H1 (cell line): ENCODE measurements around the gene FAM3B. TPM values are rescaled to one million over a fixed set of nuclear protein-coding genes. Genes with fewer than 3 reads are reported as not detected.

ENCODE experiments used
- CTCF ChIA-PET: fragments of 300-600 bp; sonication (Branson Sonifier 250); formaldehyde crosslinking; loops from one replicate; lab custom pipeline; 2021; ENCODE audit not compliant: partially characterized antibody; lab: Charles Lee
- POLR2A ChIA-PET: fragments of 300-600 bp; sonication (Branson Sonifier 250); formaldehyde crosslinking; loops from one replicate; lab custom pipeline; 2021; ENCODE audit warnings: inconsistent platforms; ENCODE audit not compliant: partially characterized antibody; lab: Charles Lee
- DNase-seq, 2 experiments: peaks; one replicate each; pipeline versions ENCODE4 v3.0.0 to v3.0.0-alpha.2; 2010 to 2022; ENCODE audit warnings: low spot score in 2 of 2, low read depth in 1 of 2, mixed read lengths in 1 of 2
- FAIRE-seq: peaks from 2 replicates; lab custom pipeline; 2011; peaks lifted over from hg19 to GRCh38; lab: Jason Lieb, UNC
- H2AFZ ChIP-seq: 2 replicates; pipeline ENCODE4 v1.8.1; 2012; ENCODE audit warnings: low read length, inconsistent platforms
- H2AK5ac ChIP-seq: 2 replicates; pipeline ENCODE4 v1.6.1; 2013; ENCODE audit warnings: low read depth, low read length
- H2BK120ac ChIP-seq: replicated peaks from 2 replicates; pipeline ENCODE3; 2013; ENCODE audit warnings: low read depth, low read length, inconsistent platforms
- H2BK12ac ChIP-seq: 2 replicates; pipeline ENCODE4 v1.6.1; 2013; ENCODE audit warnings: low read depth, low read length
- H2BK15ac ChIP-seq: 2 replicates; pipeline ENCODE4 v1.6.1; 2013; ENCODE audit warnings: low read length
- H2BK20ac ChIP-seq: 2 replicates; pipeline ENCODE4 v1.6.1; 2013; ENCODE audit warnings: low read length
- H2BK5ac ChIP-seq: 2 replicates; pipeline ENCODE4 v1.6.1; 2013; ENCODE audit warnings: low read depth, low read length
- H3K14ac ChIP-seq: 2 replicates; pipeline ENCODE4 v1.6.1; 2013; ENCODE audit warnings: inconsistent platforms; ENCODE audit not compliant: insufficient read length
- H3K18ac ChIP-seq: 2 replicates; pipeline ENCODE4 v1.6.1; 2013; ENCODE audit warnings: low read length; ENCODE audit errors: extremely low read depth
- H3K23ac ChIP-seq: 2 replicates; pipeline ENCODE4 v1.6.1; 2013; ENCODE audit warnings: inconsistent platforms; ENCODE audit not compliant: insufficient read length
- H3K23me2 ChIP-seq: 2 replicates; pipeline ENCODE4 v1.6.1; 2013; ENCODE audit warnings: low read depth, low read length
- H3K27ac ChIP-seq: 2 replicates; pipeline ENCODE4 v1.6.1; 2011; ENCODE audit warnings: low read depth, low read length, inconsistent platforms
- H3K27me3 ChIP-seq, 4 experiments: replicated peaks in 1 of 4; 1 replicate in 1 of 4; 2 replicates in 3 of 4; pipeline versions ENCODE4 v1.6.1 to v1.8.1; 2011 to 2013; ENCODE audit warnings: low read length in 3 of 4, mild to moderate bottlenecking in 3 of 4, inconsistent platforms in 2 of 4, mixed read lengths in 2 of 4, moderate library complexity in 1 of 4; ENCODE audit not compliant: control insufficient read depth in 3 of 4, insufficient read depth in 3 of 4; ENCODE audit errors: extremely low read depth in 1 of 4
- H3K36me3 ChIP-seq, 4 experiments: 2 replicates each; pipeline versions ENCODE4 v1.6.1 to v1.8.1; 2011 to 2013; ENCODE audit warnings: mild to moderate bottlenecking in 4 of 4, low read length in 3 of 4, moderate library complexity in 2 of 4, control low read depth in 1 of 4, inconsistent platforms in 1 of 4; ENCODE audit not compliant: insufficient read depth in 4 of 4, control insufficient read depth in 2 of 4
- H3K4ac ChIP-seq: replicated peaks from 2 replicates; pipeline ENCODE3; 2013; ENCODE audit warnings: low read length, low read depth, mixed read lengths, inconsistent platforms; ENCODE audit not compliant: insufficient read length
- H3K4me1 ChIP-seq, 4 experiments: replicated peaks in 1 of 4; 1 replicate in 1 of 4; 2 replicates in 3 of 4; pipeline versions ENCODE4 v1.6.1 to v1.8.1; 2011 to 2013; ENCODE audit warnings: low read length in 3 of 4, inconsistent platforms in 2 of 4, mixed read lengths in 1 of 4; ENCODE audit not compliant: insufficient read depth in 4 of 4, control insufficient read depth in 3 of 4
- H3K4me2 ChIP-seq, 2 experiments: 2 replicates each; pipeline versions ENCODE4 v1.6.1 to v1.8.1; 2011 to 2013; ENCODE audit warnings: low read depth in 2 of 2, low read length in 2 of 2, control low read depth in 1 of 2, inconsistent platforms in 1 of 2, mild to moderate bottlenecking in 1 of 2; ENCODE audit not compliant: insufficient read depth in 1 of 2
- H3K4me3 ChIP-seq, 4 experiments: fragments of 200-600, 300-600 bp in 1 of 4; sonication (generic), shearing (Covaris generic), sonication (Bioruptor Twin) in 1 of 4; 2 replicates each; pipeline versions ENCODE4 v1.5.1 to v1.8.1; 2011 to 2016; ENCODE audit warnings: low read length in 4 of 4, low read depth in 3 of 4, control low read depth in 2 of 4, inconsistent platforms in 2 of 4, mild to moderate bottlenecking in 2 of 4, mixed read lengths in 1 of 4, moderate library complexity in 1 of 4; ENCODE audit not compliant: insufficient read depth in 2 of 4; ENCODE audit errors: extremely low read depth in 1 of 4
- H3K56ac ChIP-seq: replicated peaks from 2 replicates; pipeline ENCODE3; 2013; ENCODE audit warnings: low read depth, mild to moderate bottlenecking, mixed read lengths, low read length, inconsistent platforms; ENCODE audit not compliant: insufficient read length
- H3K79me1 ChIP-seq: 2 replicates; pipeline ENCODE4 v1.6.1; 2013; ENCODE audit warnings: low read depth, low read length, control low read depth
- H3K79me2 ChIP-seq, 2 experiments: 2 replicates each; pipeline versions ENCODE4 v1.6.1 to v1.8.1; 2012 to 2013; ENCODE audit warnings: low read length in 2 of 2, mild to moderate bottlenecking in 2 of 2, inconsistent platforms in 1 of 2; ENCODE audit not compliant: insufficient read depth in 2 of 2, control insufficient read depth in 1 of 2
- H3K9ac ChIP-seq, 4 experiments: replicated peaks in 1 of 4; 1 replicate in 1 of 4; 2 replicates in 3 of 4; pipeline versions ENCODE4 v1.6.1 to v1.8.1; 2011 to 2013; ENCODE audit warnings: low read depth in 3 of 4, low read length in 3 of 4, control low read depth in 2 of 4, mild to moderate bottlenecking in 2 of 4, moderate library complexity in 2 of 4, inconsistent platforms in 1 of 4; ENCODE audit errors: extremely low read depth in 1 of 4
- H3K9me3 ChIP-seq, 2 experiments: 2 replicates each; pipeline versions ENCODE4 v1.6.1 to v1.8.1; 2012 to 2013; ENCODE audit warnings: mild to moderate bottlenecking in 2 of 2, moderate library complexity in 2 of 2, control low read depth in 1 of 2, inconsistent platforms in 1 of 2, low read depth in 1 of 2, low read length in 1 of 2, mixed read lengths in 1 of 2; ENCODE audit not compliant: insufficient read depth in 2 of 2
- H4K20me1 ChIP-seq, 2 experiments: replicated peaks in 1 of 2; 2 replicates each; pipeline versions ENCODE3 to v1.8.1; 2011 to 2013; ENCODE audit warnings: inconsistent platforms in 2 of 2, low read length in 2 of 2, mild to moderate bottlenecking in 1 of 2; ENCODE audit not compliant: insufficient read depth in 2 of 2, control insufficient read depth in 1 of 2
- H4K5ac ChIP-seq: 2 replicates; pipeline ENCODE4 v1.6.1; 2013; ENCODE audit warnings: low read length, low read depth, mixed read lengths, inconsistent platforms; ENCODE audit not compliant: insufficient read length
- H4K8ac ChIP-seq: 2 replicates; pipeline ENCODE4 v1.8.0; 2013; ENCODE audit warnings: mild to moderate bottlenecking, moderate library complexity, low read length, inconsistent platforms; ENCODE audit not compliant: insufficient read depth; ENCODE audit errors: extremely low read depth
- H4K91ac ChIP-seq: replicated peaks from 2 replicates; pipeline ENCODE3; 2013; ENCODE audit warnings: low read length, mixed read lengths, inconsistent platforms; ENCODE audit not compliant: insufficient read length
- ASH2L ChIP-seq: fragments of 200-600, 300-600 bp; sonication (generic); IDR thresholded peaks from one replicate; pipeline ENCODE4 v1.7.1; 2017; ENCODE audit warnings: low read length
- BACH1 ChIP-seq: IDR thresholded peaks from 2 replicates; pipeline ENCODE4 v1.6.1; 2012; ENCODE audit warnings: low read length, improper control_type of control experiment
- CBX8 ChIP-seq: fragments of 300-800, 300-1000 bp; sonication (generic); IDR thresholded peaks from 2 replicates; pipeline ENCODE4 v1.7.1; 2016; ENCODE audit warnings: low read depth, low read length, borderline replicate concordance
- CEBPB ChIP-seq: IDR thresholded peaks from 2 replicates; pipeline ENCODE4 v1.6.1; 2012; ENCODE audit warnings: low read depth, low read length
- GTF2F1 ChIP-seq: IDR thresholded peaks from 2 replicates; pipeline ENCODE4 v1.6.1; 2012; ENCODE audit warnings: low read depth, low read length, improper control_type of control experiment, borderline replicate concordance
- HDAC2 ChIP-seq, 2 experiments: fragments of 300-600 bp in 1 of 2; sonication (generic) in 1 of 2; IDR thresholded peaks; 2 replicates each; pipeline ENCODE4 v1.6.1; 2011 to 2012; ENCODE audit warnings: low read depth in 2 of 2, low read length in 2 of 2, mild to moderate bottlenecking in 2 of 2, moderate library complexity in 2 of 2, borderline replicate concordance in 1 of 2, inconsistent platforms in 1 of 2
- JUN ChIP-seq: IDR thresholded peaks from 2 replicates; pipeline ENCODE4 v1.6.1; 2011; ENCODE audit warnings: low read depth, mild to moderate bottlenecking, improper control_type of control experiment, low read length
- KDM4A ChIP-seq: IDR thresholded peaks from one replicate; pipeline ENCODE4 v1.7.1; 2012; ENCODE audit warnings: low read depth, mild to moderate bottlenecking, moderate library complexity, low read length, inconsistent platforms; ENCODE audit not compliant: severe bottlenecking
- MAFK ChIP-seq: IDR thresholded peaks from 2 replicates; pipeline ENCODE4 v1.6.1; 2012; ENCODE audit warnings: low read depth, mild to moderate bottlenecking, improper control_type of control experiment, low read length
- PHF8 ChIP-seq: fragments of 200-600 bp; sonication (generic); conservative IDR thresholded peaks from 2 replicates; pipeline ENCODE4 v1.7.1; 2012; ENCODE audit warnings: low read depth, mild to moderate bottlenecking, inconsistent platforms, low read length, moderate library complexity
- RAD21 ChIP-seq, 2 experiments: IDR thresholded peaks in 1 of 2; conservative IDR thresholded peaks in 1 of 2; 2 replicates each; pipeline ENCODE4 v1.6.1; 2011; ENCODE audit warnings: low read depth in 2 of 2, low read length in 2 of 2, improper control_type of control experiment in 1 of 2, inconsistent platforms in 1 of 2, mild to moderate bottlenecking in 1 of 2, moderate library complexity in 1 of 2
- RFX5 ChIP-seq: IDR thresholded peaks from 2 replicates; pipeline ENCODE4 v1.6.1; 2011; ENCODE audit warnings: low read depth, low read length, improper control_type of control experiment, borderline replicate concordance
- TEAD4 ChIP-seq: IDR thresholded peaks from 2 replicates; pipeline ENCODE4 v1.6.1; 2012; ENCODE audit warnings: low read depth, low read length, inconsistent platforms, mixed read lengths
- YY1 ChIP-seq: IDR thresholded peaks from 2 replicates; pipeline ENCODE4 v1.6.1; 2011; ENCODE audit warnings: low read depth, mild to moderate bottlenecking, low read length
- WGBS, 2 experiments: shearing (Covaris generic) in 1 of 2; methylation state at CpG; one replicate each; pipeline versions ENCODE4 v1.1.6 to v1.1.7; 2013 to 2015; ENCODE audit warnings: low lambda C conversion rate in 2 of 2, mixed read lengths in 2 of 2, inconsistent platforms in 1 of 2, low coverage in 1 of 2, missing lambda C conversion rate in 1 of 2; ENCODE audit not compliant: insufficient replicate concordance in 2 of 2, insufficient coverage in 1 of 2, insufficient read length in 1 of 2; ENCODE audit errors: extremely low coverage in 1 of 2, missing lambda C conversion rate in 1 of 2; 5-methylcytosine and 5-hydroxymethylcytosine counted together
- polyA plus RNA-seq, 7 experiments: library from polyadenylated mRNA; depleted of rRNA in 3 of 7; stranded (reverse) in 5 of 7; unstranded in 2 of 7; fragments of >200 nt in 5 of 7; fragments of 200-250 nt in 2 of 7; gene quantifications; 1 replicate in 5 of 7; 2 replicates in 1 of 7; 4 replicates in 1 of 7; pipeline versions ENCODE4 v1.2.1 to v1.2.3, GENCODE V29; 2011 to 2013; ENCODE audit warnings: missing spikeins in 2 of 7, mixed read lengths in 2 of 7
- total RNA-seq: library from RNA; stranded (reverse); fragmentation: NEBNext Ultra II Directional; extraction: Animal tissue kit (Norgen Biotek cat#: 25700); gene quantifications from 2 replicates; pipeline ENCODE4 v1.2.1, GENCODE V29; 2021

The FAM3B gene
- total and polyA plus RNA-seq, 2 of the 8 experiments (the other 6 are each of a cell fraction or from before 2014, with no cell fraction given), result 2.0 TPM

DNA sequence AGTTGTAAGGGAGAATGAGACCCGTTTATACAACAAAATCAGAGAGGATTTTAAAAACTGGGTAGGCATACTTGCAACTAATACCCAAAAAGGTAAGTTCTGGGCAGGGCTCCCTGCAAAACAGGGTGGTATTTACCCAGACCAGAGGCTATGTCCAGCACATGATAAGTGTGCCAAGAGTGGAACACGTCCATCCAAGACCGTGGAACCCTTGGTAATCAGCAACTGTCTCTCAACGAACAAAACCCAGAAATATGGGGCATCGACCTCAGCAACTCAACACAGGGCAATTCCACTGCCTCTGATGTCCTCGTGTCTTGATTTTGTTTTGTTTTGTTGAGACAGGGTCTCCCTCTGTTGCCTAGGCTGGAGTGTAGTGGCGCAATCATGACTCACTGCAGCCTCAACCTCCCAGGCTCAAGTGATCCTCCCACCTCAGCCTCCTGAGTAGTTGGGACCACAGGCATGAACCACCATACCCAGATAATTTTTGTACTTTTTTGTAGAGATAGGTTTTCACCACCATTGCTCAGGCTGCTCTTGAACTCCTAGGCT lies 82.7 kb downstream of the FAM3B start:
- no peak for DNase-seq
- FAIRE-seq, result no peak
- Histone ChIP-seq H2BK15ac (no peak overlapping the region), H3K9me3 (no peaks in the 10 kb centered on the region), H4K5ac (no peak overlapping the region), H2BK5ac (no peak overlapping the region), H3K23ac (no peak overlapping the region), H3K23me2 (no peaks in the 10 kb centered on the region), H2BK12ac (no peak overlapping the region), H3K14ac (no peak overlapping the region), H3K36me3 (no peaks in the 10 kb centered on the region), H3K79me1 (no peaks in the 10 kb centered on the region), H2AK5ac (no peak overlapping the region), H2BK20ac (no peak overlapping the region), H2AFZ (no peak overlapping the region), H3K4me2 (no peak overlapping the region), H3K27ac (no peak overlapping the region), H3K79me2 (no peaks in the 10 kb centered on the region), H3K4ac (no peak overlapping the region), H3K27me3 (no peaks in the 10 kb centered on the region), H3K56ac (no peak overlapping the region), H4K91ac (no peak overlapping the region), H3K18ac (no peak overlapping the region), H2BK120ac (no peak overlapping the region), H4K20me1 (no peaks in the 10 kb centered on the region), H3K4me3 (no peak overlapping the region), H3K9ac (no peak overlapping the region), H3K4me1 (no peaks in the 10 kb centered on the region), H4K8ac (no peak overlapping the region)
- ChIA-PET POLR2A (no interaction called here), CTCF (no interaction called here)
- 95% methylated on average over 7 of the region's 7 CpGs; no CpG with 5 or more reads in 1 of the 2 experiments for WGBS, 2 experiments
- no peak for TF ChIP-seq PHF8
- TF ChIP-seq ASH2L, result no peak
- no peak for TF ChIP-seq KDM4A
- no peak for TF ChIP-seq CBX8
- TF ChIP-seq JUN, result no peak
- no peak for TF ChIP-seq CEBPB
- no peak for TF ChIP-seq MAFK
- no peak for TF ChIP-seq TEAD4
- TF ChIP-seq YY1, result no peak
- no peak for TF ChIP-seq RFX5
- TF ChIP-seq HDAC2 (IDR thresholded peaks at IDR 0.05; ENCODE audit: borderline replicate concordance in 1 of 2, low read depth in 2 of 2, low read length in 2 of 2), result no peak
- TF ChIP-seq RAD21 (IDR thresholded peaks at IDR 0.05 in 1 of 2, conservative IDR thresholded peaks at IDR 0.05 in 1 of 2; ENCODE audit: low read depth in 2 of 2, low read length in 2 of 2), result no peak
- no peak for TF ChIP-seq GTF2F1
- no peak for TF ChIP-seq BACH1
